Tongue (tissue), 2 donors: ENCODE measurements around the gene CNBP. TPM values are rescaled to one million over a fixed set of nuclear protein-coding genes. Genes with fewer than 3 reads are reported as not detected.
"Not testable (repeated sequence)": the region's sequence is repeated elsewhere in the genome, so short reads cannot be mapped to it uniquely, and the experiment has no call there.

Source experiments
- DNase-seq: peaks from one replicate; pipeline ENCODE4 v3.0.0-alpha.2; 2015
- total RNA-seq: library from RNA; depleted of rRNA; stranded (reverse); fragments of >200 nt; gene quantifications from one replicate; pipeline ENCODE4 v1.2.3, GENCODE V29; 2014

CNBP gene
- 400 TPM for total RNA-seq

GRCh38 chr3:129183569-129184395 lies at the start of gene CNBP:
Gene CNBP, minus strand, starts transcription at chr3:129183896. Its CDS starts 12,139 bp downstream, at chr3:129171757.
- peak; percentile 98 for DNase-seq

GRCh38 chr3:129231331-129232119 lies 47.8 kb upstream of the CNBP start:
- DNase-seq = no peak

- DNase-seq = no peak
Measured at GRCh38 chr3:129230311-129231019, 46.8 kb upstream of the CNBP start.

GRCh38 chr3:129228891-129229585 lies 45.3 kb upstream of the CNBP start:
- peak; percentile 46 for DNase-seq

GRCh38 chr3:129226374-129226773 lies 42.7 kb upstream of the CNBP start:
- peak; percentile 58 for DNase-seq

GRCh38 chr3:129224984-129225393 lies 41.3 kb upstream of the CNBP start:
- peak; percentile 45 for DNase-seq

- not testable (repeated sequence) for DNase-seq
Measured at GRCh38 chr3:129224387-129224786, 40.7 kb upstream of the CNBP start.

GRCh38 chr3:129218742-129219141 lies 35.0 kb upstream of the CNBP start:
- no peak for DNase-seq

- no peak for DNase-seq
Measured at GRCh38 chr3:129213238-129213637, 29.5 kb upstream of the CNBP start.

- DNase-seq = peak; percentile 43
Measured at GRCh38 chr3:129211772-129212171, 28.1 kb upstream of the CNBP start.

- DNase-seq = no peak
Measured at GRCh38 chr3:129211345-129211744, 27.6 kb upstream of the CNBP start.

- no peak for DNase-seq
Measured at GRCh38 chr3:129207479-129207878, 23.8 kb upstream of the CNBP start.

GRCh38 chr3:129205109-129205832 lies 21.6 kb upstream of the CNBP start:
- no peak for DNase-seq

- no peak for DNase-seq
Measured at GRCh38 chr3:129204473-129204872, 20.8 kb upstream of the CNBP start.

GRCh38 chr3:129199366-129199765 lies 15.7 kb upstream of the CNBP start:
- DNase-seq = no peak

- DNase-seq = no peak
Measured at GRCh38 chr3:129197321-129197720, 13.6 kb upstream of the CNBP start.

GRCh38 chr3:129196601-129197000 lies 12.9 kb upstream of the CNBP start:
- no peak for DNase-seq

- no peak for DNase-seq
Measured at GRCh38 chr3:129195731-129196256, 12.1 kb upstream of the CNBP start.

- DNase-seq = not testable (repeated sequence)
Measured at GRCh38 chr3:129189793-129190192, 6.1 kb upstream of the CNBP start.

GRCh38 chr3:129187857-129188256 lies 4.2 kb upstream of the CNBP start:
- DNase-seq = no peak

- DNase-seq = no peak
Measured at GRCh38 chr3:129185783-129186182, 2.1 kb upstream of the CNBP start.
